HG02970 (cell line): ENCODE data around the gene PAPPA2.
"Not testable (repeated sequence)": the region's sequence is repeated elsewhere in the genome, so short reads cannot be mapped to it uniquely, and the experiment has no call there.

ENCODE experiments used
- ATAC-seq: cut with Tn5 transposase; IDR thresholded peaks from one replicate; pipeline ENCODE4 v1.9.1; 2021; ENCODE audit warnings: mild to moderate bottlenecking, moderate library complexity, moderate number of reproducible peaks; ENCODE audit not compliant: unreplicated experiment, low FRiP score

PAPPA2 gene

DNA sequence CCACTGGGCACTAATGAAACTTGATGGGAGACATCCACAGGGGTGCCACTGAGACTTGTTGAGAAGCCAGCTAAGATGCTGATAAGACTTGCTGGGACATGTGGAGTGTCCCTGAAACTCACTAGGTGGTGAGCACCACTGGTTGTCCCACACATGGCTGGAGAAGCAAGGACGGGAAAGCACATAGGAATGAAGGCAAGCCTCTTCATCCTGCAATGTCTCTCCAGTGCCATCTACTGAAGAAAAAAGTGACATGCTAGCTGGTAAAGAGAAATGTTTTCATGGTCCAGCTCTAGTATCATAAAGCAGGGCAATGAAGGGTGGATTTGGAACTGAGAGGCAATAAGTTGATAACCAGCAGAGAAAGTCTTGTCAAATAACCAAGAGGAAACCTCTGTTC, 283.0 kb downstream of the PAPPA2 start:
- no peak for ATAC-seq

DNA sequence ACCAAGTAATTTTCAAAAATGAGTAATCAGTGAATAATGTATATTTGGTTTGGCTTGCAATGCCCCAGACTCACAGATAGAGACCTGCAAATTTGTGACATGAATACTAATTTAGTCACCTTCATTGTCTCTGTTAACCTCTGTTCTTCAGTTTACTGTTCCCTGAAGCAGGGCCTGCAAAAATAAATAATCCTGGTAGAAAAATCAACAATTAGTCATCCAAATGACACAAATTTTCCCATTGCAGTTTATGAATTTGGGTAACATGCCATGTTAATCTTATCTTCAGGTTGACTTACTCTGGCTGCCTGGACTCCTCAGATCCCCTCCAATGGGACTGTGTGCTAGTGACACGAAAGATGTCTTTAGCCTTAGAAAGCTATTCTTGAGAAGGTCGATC, 289.5 kb downstream of the PAPPA2 start:
- ATAC-seq, result no peak

DNA sequence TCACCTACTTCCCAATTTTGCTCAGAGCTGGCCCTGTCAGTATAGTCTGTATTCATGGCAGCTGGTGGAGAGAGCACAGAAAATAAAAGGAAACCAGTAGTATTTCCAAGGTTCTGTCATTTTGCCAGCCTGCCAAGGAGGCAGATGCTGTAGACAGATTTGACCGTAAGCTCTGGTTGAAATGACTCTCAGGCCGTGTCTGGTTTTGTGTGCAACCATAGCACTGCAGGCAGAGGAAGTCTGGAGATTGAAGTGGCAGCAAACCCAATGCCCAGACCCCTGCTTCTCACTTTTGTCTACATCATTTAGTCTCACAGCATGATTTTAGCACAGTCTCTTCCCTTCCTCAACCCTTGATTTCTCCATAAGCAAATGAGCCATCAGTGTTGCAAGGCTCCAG, 291.7 kb downstream of the PAPPA2 start:
- ATAC-seq, result no peak

DNA sequence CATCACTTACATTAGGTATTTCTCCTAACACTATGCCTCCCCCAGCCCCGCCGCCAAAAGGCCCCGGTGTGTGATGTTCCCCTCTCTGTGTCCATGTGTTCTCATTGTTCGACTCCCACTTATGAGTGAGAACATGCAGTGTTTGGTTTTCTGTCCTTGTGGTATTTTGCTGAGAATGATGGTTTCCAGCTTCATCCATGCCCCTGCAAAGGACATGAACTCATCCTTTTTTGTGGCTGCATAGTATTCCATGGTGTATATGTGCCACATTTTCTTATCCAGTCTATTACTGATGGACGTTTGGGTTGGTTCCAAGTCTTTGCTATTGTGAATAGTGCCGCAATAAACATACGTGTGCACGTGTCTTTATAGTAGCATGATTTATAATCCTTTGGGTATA, 293.8 kb downstream of the PAPPA2 start:
- ATAC-seq, result not testable (repeated sequence)

DNA sequence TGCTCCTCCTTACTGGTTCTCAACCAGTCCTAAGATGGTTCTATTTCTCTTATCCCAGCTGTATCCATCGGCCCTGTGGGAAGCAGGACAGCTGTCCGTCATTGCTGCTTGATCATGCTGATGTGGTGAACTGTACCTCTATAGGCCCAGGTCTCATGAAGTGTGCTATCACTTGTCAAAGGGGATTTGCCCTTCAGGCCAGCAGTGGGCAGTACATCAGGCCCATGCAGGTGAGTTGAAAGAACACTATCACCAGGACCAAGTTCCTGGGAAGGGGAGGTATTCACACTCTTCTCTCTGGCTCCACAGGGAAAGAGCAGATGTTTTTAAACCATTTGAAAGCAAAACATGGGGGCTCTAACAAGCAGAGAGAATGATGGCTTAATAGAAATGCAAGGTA, 302.6 kb downstream of the PAPPA2 start:
- ATAC-seq, result no peak

DNA sequence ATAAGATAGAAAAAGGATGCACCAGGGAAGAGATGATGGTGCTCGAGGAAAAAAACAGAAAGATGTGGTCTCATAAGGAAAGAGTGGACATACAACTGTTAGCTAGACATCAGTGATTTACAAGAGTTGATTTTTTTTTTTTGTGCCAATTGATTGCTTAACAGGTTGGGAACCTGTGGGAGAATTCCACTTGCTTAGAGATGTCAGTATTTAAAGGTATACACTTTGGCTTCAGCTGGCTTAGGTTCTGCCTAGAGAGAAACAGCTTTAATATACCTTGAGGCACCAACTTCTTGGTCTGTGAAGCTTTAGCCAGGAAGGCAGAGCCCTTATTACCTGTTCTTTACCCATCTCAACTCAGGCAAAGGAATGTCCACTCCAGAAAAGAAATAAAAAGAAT, 303.8 kb downstream of the PAPPA2 start:
- ATAC-seq, result no peak

DNA sequence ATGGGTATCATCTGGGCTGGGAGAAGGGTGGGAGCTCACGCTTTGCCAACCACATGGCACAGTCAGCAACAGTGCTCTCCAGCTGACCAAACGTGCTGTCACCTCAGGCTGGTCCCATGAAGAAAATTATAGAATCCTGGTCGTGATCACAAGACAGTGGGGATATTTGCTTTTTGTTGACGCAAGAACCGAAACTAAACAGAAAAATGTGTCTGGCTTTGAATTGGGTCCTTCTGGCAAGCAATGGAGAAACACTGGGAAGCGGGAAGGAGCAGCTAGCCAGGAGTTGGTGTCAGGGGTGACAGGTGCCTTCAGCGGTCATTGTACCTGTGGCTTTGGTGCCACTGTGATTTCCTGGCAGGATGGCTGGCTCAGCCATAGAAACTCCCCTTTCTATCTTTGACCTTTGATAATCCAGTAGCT, 304.8 kb downstream of the PAPPA2 start:
- no peak for ATAC-seq

DNA sequence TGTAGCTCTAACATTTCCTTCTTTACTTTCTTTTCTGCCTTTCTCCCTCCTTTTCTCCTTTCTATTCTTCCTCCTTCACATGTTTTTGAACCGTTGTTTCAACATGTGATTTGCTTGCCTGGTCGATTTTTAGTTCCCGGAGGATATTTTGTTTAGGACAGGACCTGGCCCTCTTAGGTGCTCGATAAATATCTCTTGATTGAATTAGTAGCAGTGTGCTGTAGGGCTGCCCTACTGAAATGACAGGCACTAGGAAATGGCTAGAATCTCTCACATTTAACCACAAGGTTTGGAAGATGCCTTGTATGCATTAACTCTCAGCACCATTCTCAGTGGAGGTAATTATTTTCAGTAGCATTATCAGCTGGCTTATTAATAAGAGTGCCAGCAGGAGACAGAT, 305.6 kb downstream of the PAPPA2 start:
- no peak for ATAC-seq

DNA sequence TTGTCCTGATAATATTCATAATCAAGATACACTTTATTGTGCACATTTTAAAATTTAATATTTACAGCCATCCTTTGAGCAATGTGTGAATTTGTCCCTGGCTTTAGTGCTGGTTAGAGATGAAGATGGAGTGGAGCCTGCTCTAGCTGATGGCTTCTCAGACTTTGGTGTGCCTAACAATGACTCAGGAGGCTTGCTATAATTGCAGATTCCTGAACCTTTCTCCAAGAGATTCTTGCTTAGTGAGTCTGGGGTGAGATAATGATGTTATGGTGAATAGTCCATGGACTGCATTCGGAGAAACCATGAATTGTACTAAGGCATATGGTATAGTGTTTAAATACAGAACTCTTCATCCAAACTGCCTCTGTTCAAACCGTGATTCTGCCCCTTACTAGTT, 307.1 kb downstream of the PAPPA2 start:
- ATAC-seq, result no peak

DNA sequence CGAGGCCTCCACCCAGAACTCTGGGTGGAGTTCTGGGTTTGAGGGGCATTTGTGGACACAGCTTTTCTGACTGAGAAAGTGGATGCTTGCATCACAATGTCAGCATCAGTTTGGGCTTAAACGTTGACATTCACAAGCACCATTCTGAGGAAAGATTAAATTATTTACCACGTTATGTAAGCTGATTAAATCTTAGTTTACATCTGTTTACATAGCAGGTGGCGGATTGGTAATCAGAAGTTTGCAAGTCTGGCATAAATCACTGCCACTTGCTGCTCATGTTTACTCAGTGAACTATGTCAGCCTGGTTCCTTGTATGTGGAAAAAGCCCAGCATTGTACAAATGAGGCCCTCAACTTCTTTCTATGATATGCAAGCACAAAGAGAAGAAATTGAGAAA, 310.1 kb downstream of the PAPPA2 start:
- no peak for ATAC-seq

DNA sequence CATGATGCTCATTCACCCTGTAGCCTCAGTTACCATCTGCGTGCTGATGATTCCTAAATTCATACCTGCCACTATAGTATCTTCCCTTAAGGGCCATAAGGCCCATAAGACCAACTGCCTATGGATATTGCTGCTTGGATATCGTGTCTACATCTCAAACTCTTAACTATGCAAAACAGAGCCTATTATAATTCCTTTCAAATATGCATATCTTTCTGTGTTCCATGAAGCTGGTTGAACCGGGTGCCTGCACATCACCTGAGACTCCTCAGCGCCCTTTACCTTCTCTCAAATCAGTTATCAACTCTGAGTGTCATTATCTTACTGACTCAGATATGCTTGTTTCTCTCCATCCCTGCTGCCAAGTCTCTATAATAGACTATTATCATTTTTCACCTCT, 311.2 kb downstream of the PAPPA2 start:
- no peak for ATAC-seq

DNA sequence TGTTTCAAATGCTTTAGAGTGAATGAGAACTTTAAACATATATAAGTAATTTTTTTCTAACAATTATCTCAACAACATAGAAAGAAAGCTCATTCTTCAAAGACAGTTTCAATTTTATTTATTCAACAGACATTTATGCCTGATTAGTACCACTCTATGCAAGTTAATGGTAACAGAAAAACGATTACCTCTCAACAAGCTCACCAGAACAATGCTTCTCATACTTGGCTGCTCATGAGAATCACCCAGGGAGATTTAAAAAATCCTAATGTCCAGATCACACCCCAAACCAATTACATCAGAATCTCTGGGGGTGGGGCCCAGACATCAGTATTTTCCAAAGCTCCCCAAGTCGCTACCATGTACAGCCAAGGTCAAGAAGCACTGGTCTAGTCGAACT, 312.4 kb downstream of the PAPPA2 start:
- no peak for ATAC-seq

DNA sequence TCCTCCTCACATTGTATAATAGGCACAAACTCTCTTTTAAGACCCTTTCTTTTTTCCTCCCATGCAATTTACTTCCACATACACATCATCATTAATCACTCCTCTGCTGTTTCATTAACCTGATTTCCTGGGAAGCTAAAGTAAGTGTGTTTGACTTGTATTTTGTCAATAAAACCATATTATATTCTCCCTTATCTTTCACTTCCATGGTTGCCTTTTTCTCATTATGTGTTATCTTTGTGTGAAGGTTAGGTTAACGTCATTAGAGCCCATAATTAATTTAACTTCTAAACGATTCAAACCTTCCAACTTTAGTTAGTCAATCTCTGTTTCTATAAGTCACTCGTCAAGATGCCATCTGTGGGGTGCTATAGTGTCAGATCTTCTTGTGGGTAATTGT, 313.0 kb downstream of the PAPPA2 start:
- ATAC-seq, result no peak

DNA sequence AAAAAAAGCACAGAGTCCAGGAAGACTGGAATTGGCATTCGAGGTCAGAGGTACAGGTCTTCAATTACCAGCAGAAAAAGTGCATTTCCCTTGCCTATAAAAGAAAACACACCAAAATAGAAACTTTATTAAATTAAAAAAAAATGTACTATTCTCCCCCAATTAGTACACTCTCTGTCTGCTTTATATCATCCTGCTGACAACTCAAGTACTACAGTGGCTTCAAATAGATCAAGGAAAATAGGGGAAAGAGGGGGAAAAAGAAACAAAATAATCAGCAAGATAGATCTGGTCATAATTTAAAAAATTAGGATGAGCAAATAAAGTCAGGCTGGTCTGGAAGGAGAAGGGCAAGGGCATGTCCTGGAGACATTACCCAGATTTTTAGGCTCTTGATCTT, 315.1 kb downstream of the PAPPA2 start:
- ATAC-seq, result no peak

DNA sequence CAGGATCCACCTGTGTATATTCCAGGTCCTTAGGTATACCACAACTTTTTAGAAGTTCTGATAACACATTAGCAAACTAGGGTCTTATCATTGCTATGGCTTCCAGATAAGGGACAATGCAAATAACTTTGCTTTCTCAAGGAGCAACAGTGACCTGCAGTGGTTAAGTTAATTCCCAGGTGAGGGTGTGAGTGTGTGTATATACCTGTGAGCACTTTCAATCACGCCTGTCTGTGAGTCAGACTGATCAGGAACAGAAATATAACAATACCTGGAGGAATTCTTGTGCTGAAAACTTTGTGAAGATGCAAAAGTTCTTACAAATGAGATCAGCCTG, 317.0 kb downstream of the PAPPA2 start:
- ATAC-seq, result no peak

DNA sequence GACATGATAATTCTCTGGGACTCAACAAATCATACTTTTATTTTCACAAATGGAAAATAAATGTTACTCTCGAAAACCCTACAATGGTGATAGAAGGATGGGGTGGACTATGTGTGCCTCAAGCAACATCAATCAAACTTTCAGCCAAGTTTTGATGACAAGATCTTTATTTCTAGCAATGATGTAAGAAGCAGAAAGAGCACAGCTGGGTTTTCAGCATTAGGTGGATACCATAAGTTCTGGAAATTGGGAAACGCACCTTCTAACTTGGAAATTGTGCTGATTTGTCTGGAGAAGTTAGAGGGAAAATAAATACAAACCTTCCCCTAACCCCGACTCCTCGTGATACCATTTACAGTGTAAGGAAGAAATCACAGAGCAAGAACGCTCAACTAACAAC, 320.3 kb downstream of the PAPPA2 start:
- ATAC-seq, result no peak

DNA sequence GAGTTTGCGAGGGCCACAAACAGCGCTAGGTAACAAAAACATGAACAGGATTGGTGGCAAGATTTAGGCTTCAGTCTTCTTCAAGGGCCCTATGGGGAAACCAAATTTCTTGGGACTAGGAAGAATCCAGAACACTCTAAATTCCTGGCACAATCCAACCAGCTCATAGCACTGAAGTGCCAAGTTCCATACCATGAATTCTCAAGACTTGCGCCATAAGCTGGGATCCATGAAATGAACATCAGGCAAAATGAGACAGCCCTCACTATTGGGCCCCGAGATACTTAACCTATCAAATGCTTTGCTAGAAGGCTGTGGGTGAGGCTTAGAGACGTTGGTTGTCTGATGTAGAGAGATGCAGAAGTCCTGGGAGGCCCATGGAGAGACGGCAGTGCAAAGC, 322.1 kb downstream of the PAPPA2 start:
- no peak for ATAC-seq

DNA sequence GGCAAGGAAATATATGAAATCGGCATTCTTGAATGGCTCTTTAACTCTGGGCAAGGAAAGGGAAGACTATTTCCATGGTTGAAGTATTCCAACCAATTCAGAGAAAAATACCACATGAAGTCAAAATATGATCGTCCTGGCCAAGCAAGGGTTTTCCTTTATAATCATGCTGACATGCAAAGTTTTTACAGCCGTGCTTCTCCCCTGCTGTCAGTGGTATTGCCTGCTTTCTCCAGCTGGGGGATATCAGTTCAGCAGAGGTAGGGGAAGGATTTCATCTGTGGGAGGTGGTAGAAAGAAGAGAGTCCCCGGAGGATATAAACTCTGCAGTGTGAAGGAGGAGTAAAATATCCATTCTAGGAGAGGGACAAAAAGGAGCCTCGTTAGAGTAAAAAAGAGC, 322.8 kb downstream of the PAPPA2 start:
- no peak for ATAC-seq

DNA sequence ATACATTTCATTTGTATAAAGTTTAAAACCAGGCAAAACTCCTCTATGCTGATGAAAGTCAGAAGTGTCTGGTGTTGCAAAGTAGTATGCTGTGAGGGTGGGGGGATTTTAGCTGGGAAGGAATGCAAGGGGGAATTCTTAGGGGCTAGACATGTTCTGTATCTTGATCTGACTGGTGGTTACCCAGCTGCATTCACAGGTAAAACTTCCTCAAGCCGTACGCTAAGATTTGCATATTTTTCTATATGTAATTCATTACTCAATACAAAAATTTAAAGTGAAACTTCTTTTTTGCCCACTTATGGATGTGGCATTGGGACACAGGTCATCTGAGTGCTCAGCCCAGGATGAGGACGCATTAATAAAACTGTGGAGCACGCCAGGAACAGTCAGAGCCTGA, 323.3 kb downstream of the PAPPA2 start:
- ATAC-seq, result no peak

DNA sequence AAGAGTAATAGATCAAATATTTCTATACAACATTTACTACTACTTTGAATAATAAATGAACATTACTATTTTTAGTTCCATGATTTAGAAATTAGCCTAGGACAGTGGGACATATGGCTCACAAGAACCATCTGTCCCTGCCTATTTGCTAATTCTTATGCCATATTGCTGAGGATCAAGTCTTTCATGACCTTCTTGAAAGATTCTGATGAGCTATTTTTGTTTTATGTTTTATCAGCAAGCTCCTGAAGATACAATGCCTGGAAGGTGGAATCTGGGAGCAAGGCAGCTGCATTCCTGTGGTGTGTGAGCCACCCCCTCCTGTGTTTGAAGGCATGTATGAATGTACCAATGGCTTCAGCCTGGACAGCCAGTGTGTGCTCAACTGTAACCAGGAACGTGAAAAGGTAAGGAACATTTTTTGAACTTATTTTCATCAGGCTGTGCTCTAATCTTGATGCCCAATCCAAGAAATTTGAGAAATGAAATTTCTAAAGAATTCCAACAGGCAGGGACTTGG, 326.7 kb downstream of the PAPPA2 start:
- ATAC-seq, result no peak

DNA sequence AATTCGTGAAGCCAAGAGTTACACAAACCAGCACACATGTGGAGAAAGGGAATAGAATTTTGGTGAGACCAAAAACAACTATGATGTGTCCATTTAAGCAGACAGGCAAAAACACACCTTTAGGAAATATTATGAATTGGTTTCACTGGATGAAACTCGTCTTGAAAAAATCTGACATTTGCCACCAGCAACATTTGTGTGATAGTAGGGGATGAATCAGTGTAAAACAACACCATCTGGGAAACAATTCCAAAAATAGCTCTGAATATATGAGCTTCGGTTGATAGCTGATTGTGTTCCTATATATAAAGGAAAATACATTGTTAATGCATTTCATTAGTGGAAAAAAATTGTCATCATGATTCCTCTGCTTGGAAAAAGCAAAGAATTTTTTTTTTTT, 327.8 kb downstream of the PAPPA2 start:
- ATAC-seq, result no peak

DNA sequence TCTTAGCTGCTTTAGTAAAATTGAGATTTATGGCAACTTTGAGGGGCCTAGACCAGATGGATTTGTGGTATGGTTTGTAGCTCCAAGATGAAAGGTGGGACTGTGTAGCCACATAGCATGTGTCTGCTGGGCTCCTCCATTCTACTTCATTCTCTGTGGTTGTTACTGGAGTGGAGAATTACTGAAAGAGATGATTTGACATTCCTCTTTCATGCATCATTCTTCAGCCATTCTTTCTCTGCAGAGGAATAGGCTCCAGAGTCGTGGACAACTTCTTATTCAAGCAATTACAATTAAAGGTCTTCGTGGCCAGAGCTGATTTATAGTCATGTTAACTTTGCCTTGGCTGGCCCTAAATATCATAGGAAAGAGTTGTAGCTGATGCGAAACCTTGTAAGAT, 328.9 kb downstream of the PAPPA2 start:
- no peak for ATAC-seq

DNA sequence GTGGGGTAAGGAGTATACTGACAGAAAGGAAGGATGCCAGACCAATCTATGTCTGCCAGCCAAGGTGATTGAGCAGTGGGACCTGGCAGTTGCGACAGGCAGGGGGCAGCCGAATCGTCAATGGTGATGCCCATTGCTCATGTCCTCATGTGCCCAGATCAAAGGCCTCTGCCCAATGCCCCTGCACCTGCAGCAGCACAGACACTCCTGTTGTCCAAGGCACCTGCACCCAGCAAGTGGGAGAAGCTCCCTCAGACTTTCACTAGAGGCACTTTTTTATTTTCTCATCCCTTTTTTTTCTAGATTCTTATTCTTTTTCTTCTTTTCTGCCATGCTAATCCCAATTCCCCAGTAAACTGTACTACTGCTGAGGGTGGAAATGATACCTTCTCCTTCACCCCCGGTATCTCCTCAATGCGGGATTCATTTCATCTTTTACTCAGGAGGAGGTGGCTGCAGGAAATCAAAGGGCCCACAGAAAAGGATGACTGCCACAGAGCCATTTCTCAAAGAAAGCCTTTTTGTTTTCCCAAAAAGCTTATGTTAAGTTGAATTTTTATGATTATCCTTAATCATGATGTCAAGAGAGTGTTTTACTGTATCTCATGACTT, 332.0 kb downstream of the PAPPA2 start:
- ATAC-seq, result no peak
